HG02623 (cell line): ENCODE results near the gene LMNTD1.
"Not testable (repeated sequence)": the region's sequence is repeated elsewhere in the genome, so short reads cannot be mapped to it uniquely, and the experiment has no call there.

ENCODE experiments used
- ATAC-seq: cut with Tn5 transposase; IDR thresholded peaks from one replicate; pipeline ENCODE4 v1.9.1; 2021; ENCODE audit warnings: moderate library complexity; ENCODE audit not compliant: unreplicated experiment

The LMNTD1 gene

GRCh38 chr12:25433581-25434325 is 119.3 kb downstream of the LMNTD1 start:
- no peak for ATAC-seq

GRCh38 chr12:25433024-25433423 is 120.1 kb downstream of the LMNTD1 start:
- no peak for ATAC-seq

GRCh38 chr12:25427337-25428249 is 125.5 kb downstream of the LMNTD1 start:
- ATAC-seq, result no peak

DNA sequence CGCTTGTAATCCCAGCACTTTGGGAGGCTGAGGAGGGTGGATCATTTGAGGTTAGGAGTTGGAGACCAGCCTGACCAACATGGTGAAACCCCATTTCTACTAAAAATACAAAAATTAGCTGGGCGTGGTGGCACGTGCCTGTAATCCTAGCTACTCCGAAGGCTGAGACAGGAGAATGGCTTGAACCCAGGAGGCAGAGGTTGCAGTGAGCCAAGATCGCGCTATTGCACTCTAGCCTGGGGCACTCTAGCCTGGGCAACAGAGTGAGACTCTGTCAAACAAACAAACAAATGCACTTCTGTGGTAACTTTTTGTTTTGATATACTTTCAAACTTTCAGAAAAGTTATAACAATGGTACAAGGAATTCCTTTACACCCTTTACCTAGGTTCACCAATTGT is 126.3 kb downstream of the LMNTD1 start:
- not testable (repeated sequence) for ATAC-seq
